GM12878 (cell line): ENCODE data around the gene AKAP13. TPM values are rescaled to one million over a fixed set of nuclear protein-coding genes. Genes with fewer than 3 reads are reported as not detected.
A peak's percentile ranks its signal among the peaks of the same experiment; 100 is the strongest.

Experiments
- ATAC-seq: fragments of 200-7000 bp; cut with Tn5 transposase; 3 replicates; pipeline ENCODE4 v1.9.1; 2020; ENCODE audit warnings: mild to moderate bottlenecking, moderate library complexity
- BruUV-seq: library from RNA; stranded (reverse); fragments of 400-500 nt; replicated peaks from 2 replicates; lab custom pipeline; 2021; lab: Mats Ljungman, UMichigan
- CTCF ChIA-PET: fragments of 300-600 bp; sonication (Branson Sonifier 250); formaldehyde crosslinking; extraction: SDS; loops from one replicate; lab custom pipeline; 2021; ENCODE audit warnings: inconsistent platforms; lab: Yijun Ruan, JAX
- POLR2A ChIA-PET: fragments of 350-600 bp; formaldehyde crosslinking; extraction: SDS; loops from one replicate; lab custom pipeline; 2021; ENCODE audit warnings: inconsistent platforms; lab: Charles Lee
- RAD21 ChIA-PET: fragments of 300-600 bp; sonication (Branson Sonifier 250); formaldehyde crosslinking; loops from one replicate; lab custom pipeline; 2023; ENCODE audit warnings: antibody characterized with exemption; ENCODE audit not compliant: unreplicated experiment; lab: Charles Lee
- SMC1A ChIA-PET: fragments of 300-600 bp; sonication (Branson Sonifier 250); formaldehyde crosslinking; loops from one replicate; lab custom pipeline; 2023; ENCODE audit not compliant: unreplicated experiment, uncharacterized antibody; lab: Charles Lee
- DNase-seq: peaks from one replicate; pipeline ENCODE4 v3.0.0-alpha.2; 2011; ENCODE audit warnings: low read depth, low spot score
- FAIRE-seq: peaks from 3 replicates; lab custom pipeline; 2011; peaks lifted over from hg19 to GRCh38; lab: Jason Lieb, UNC
- H2AFZ ChIP-seq: 2 replicates; pipeline ENCODE4 v1.6.0; 2011; ENCODE audit warnings: low read depth, low read length, control low read depth; ENCODE audit not compliant: control insufficient read depth
- H3K27ac ChIP-seq: 2 replicates; pipeline ENCODE4 v1.5.1; 2011; ENCODE audit warnings: control low read depth; ENCODE audit not compliant: control insufficient read depth, insufficient read depth
- H3K27me3 ChIP-seq, 2 experiments: replicated peaks in 1 of 2; 2 replicates each; pipeline versions ENCODE4 v1.6.0 to v1.6.1; 2011; ENCODE audit warnings: low read length in 1 of 2; ENCODE audit not compliant: control insufficient read depth in 2 of 2, insufficient read depth in 2 of 2
- H3K36me3 ChIP-seq, 2 experiments: 2 replicates each; pipeline ENCODE4 v1.5.1; 2011; ENCODE audit warnings: low read length in 1 of 2; ENCODE audit not compliant: control insufficient read depth in 2 of 2, insufficient read depth in 2 of 2
- H3K4me1 ChIP-seq: 2 replicates; pipeline ENCODE4 v1.6.1; 2011; ENCODE audit warnings: mild to moderate bottlenecking, low read length, moderate library complexity, mixed read lengths; ENCODE audit not compliant: control insufficient read depth, insufficient read depth
- H3K4me2 ChIP-seq: 2 replicates; pipeline ENCODE4 v1.6.0; 2011; ENCODE audit warnings: control low read depth; ENCODE audit not compliant: control insufficient read depth, insufficient read depth
- H3K4me3 ChIP-seq: fragments of 200-600 bp; sonication (generic); 2 replicates; pipeline ENCODE4 v1.5.1; 2016
- H3K79me2 ChIP-seq: 2 replicates; pipeline ENCODE4 v1.6.0; 2011; ENCODE audit warnings: low read length; ENCODE audit not compliant: control insufficient read depth, insufficient read depth
- H3K9ac ChIP-seq: 2 replicates; pipeline ENCODE4 v1.8.0; 2011; ENCODE audit warnings: low read length, control low read depth, mixed read lengths; ENCODE audit not compliant: control insufficient read depth, insufficient read depth
- H3K9me3 ChIP-seq: replicated peaks from 3 replicates; pipeline ENCODE4 v1.5.1; 2011; ENCODE audit warnings: mild to moderate bottlenecking, low read length; ENCODE audit not compliant: control insufficient read depth, insufficient read depth
- H4K20me1 ChIP-seq: 2 replicates; pipeline ENCODE4 v1.6.0; 2011; ENCODE audit not compliant: control insufficient read depth, insufficient read depth
- JUND ChIP-seq: IDR thresholded peaks from 2 replicates; pipeline ENCODE4 v1.6.1; 2012; ENCODE audit warnings: low read depth, mild to moderate bottlenecking, low read length, improper control_type of control experiment, moderate library complexity
- POLR2AphosphoS2 ChIP-seq: IDR thresholded peaks from 2 replicates; pipeline ENCODE4 v1.6.1; 2011; ENCODE audit warnings: low read depth, mild to moderate bottlenecking, low read length, improper control_type of control experiment, moderate library complexity
- PRDM15 ChIP-seq: fragments of 450-650 bp; formaldehyde crosslinking; IDR thresholded peaks from 2 replicates; pipeline ENCODE4 v1.4.0; 2020; ENCODE audit warnings: mild to moderate bottlenecking, moderate library complexity
- SMAD1 ChIP-seq: fragments of 450-650 bp; IDR thresholded peaks from 2 replicates; pipeline ENCODE4 v1.6.1; 2018; ENCODE audit warnings: mild to moderate bottlenecking, low read depth; ENCODE audit not compliant: partially characterized antibody
- STAT1 ChIP-seq: fragments of 450-650 bp; conservative IDR thresholded peaks from 2 replicates; pipeline ENCODE4 v1.6.1; 2014; ENCODE audit warnings: antibody characterized with exemption, mild to moderate bottlenecking
- WGBS: methylation state at CpG from one replicate; pipeline ENCODE4 v1.1.6; 2016; ENCODE audit warnings: low lambda C conversion rate; ENCODE audit not compliant: insufficient replicate concordance, insufficient coverage; ENCODE audit errors: missing lambda C conversion rate; 5-methylcytosine and 5-hydroxymethylcytosine counted together
- in situ Hi-C: fragments of 300-500 bp; cut with MboI; formaldehyde crosslinking; loops from 9 replicates; pipeline ENCODE4 v1.14.3; 2018; ENCODE audit warnings: mixed read lengths
- intact Hi-C: fragments of 100-400 bp; cut with micrococcal nuclease; formaldehyde crosslinking; loops from one replicate; pipeline ENCODE4 v1.14.2; 2022; ENCODE audit not compliant: unreplicated experiment
- polyA plus RNA-seq, 11 experiments: library from polyadenylated mRNA; depleted of rRNA in 4 of 11; unstranded in 6 of 11; stranded (reverse) in 5 of 11; fragments of >200 nt; fragmentation: Nextera tagmentation in 4 of 11; fragmentation: Illumina TruSeq in 1 of 11; extraction: Ambion mirVana in 4 of 11; extraction: Trizol in 1 of 11; gene quantifications; 1 replicate in 1 of 11; 2 replicates in 10 of 11; pipeline versions ENCODE4 v1.2.1 to v1.2.3, GENCODE V29; 2011 to 2016; ENCODE audit warnings: inconsistent platforms in 2 of 11, missing spikeins in 2 of 11, low read depth in 1 of 11
- total RNA-seq, 4 experiments: library from RNA; depleted of rRNA in 3 of 4; stranded (reverse); fragments of >200 nt in 3 of 4; fragmentation: Illumina TruSeq in 1 of 4; extraction: Trizol in 1 of 4; gene quantifications; 2 replicates each; pipeline versions ENCODE4 v1.2.1 to v1.2.3, GENCODE V29; 2013 to 2021
- TF ChIP-seq, protein P1 (sequence below): fragments of 450-650 bp; IDR thresholded peaks from 2 replicates; pipeline ENCODE4 v1.6.1; 2017; ENCODE audit warnings: antibody characterized with exemption, mild to moderate bottlenecking, moderate library complexity

AKAP13 gene
- total and polyA plus RNA-seq, 10 of the 15 experiments (the other 5 are each of a cell fraction or from before 2014, with no cell fraction given) = 14.4 to 74.9 (median 55.1) TPM

DNA sequence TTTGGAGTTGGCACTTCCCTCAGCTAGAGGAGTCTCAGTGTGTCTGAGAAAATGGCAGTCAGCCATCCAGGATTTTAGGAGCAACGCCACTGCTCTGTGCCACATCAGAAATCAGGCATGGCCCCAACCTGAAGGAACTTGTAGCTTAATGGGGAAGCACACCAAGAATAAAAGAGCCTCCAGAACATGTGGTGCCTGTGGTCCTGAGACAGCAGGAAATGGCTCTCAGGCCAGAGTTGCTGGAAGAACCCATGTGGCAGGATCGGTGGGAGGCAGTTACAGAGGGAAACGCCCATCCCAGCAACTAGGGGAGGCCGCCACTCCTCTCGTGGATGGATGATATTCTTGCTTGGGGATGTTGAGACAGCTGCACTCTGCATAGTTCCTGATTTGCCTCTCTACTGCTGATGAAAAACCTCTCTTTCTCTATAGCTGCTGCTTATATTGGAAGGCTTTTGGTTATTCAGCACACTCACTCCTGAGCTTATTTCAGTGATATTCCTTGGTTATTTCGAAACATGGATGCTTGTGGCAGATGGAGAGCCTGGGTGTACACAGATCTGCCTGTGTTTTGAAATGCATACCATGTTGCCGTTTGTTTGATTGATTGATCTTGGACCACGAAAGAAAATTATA, 361.9 kb downstream of the AKAP13 start:
- no peak overlapping the region for H3K27ac ChIP-seq
- BruUV-seq = no TSS peak
- H3K4me1 ChIP-seq = no peaks in the 10 kb centered on the region
- 95% methylated on average over 8 of the region's 8 CpGs for WGBS
- H3K36me3 ChIP-seq = peaks cover 33 to 49% of the 10 kb centered on the region in 2 experiments
- no peaks in the 10 kb centered on the region for H3K9me3 ChIP-seq
- no peak overlapping the region for H3K4me3 ChIP-seq
- ChIA-PET RAD21 (interaction anchor here (0.7 kb wide), 1 partner anchor 472 kb away, joined by 3 read pairs; no protein-coding TSS in a partner anchor), POLR2A (no interaction called here), SMC1A (interaction anchor here (1.1 kb wide), 2 partner anchors 17 to 65 kb away, joined by 3 read pairs; no protein-coding TSS in a partner anchor), CTCF (interaction anchor here (0.7 to 1.3 kb wide), 2 partner anchors 13 to 17 kb away, joined by 3 read pairs; no protein-coding TSS in a partner anchor)
- no peaks in the 10 kb centered on the region for H3K79me2 ChIP-seq
- in situ Hi-C loops = no loop called here
- H2AFZ ChIP-seq = no peak overlapping the region
- TF ChIP-seq STAT1 (no peak), POLR2AphosphoS2 (0 out of 2 replicates have a peak, but pooled peaks have one; percentile 26), SMAD1 (no peak), JUND (no peak), PRDM15 (no peak)
- TF ChIP-seq, protein P1, sequence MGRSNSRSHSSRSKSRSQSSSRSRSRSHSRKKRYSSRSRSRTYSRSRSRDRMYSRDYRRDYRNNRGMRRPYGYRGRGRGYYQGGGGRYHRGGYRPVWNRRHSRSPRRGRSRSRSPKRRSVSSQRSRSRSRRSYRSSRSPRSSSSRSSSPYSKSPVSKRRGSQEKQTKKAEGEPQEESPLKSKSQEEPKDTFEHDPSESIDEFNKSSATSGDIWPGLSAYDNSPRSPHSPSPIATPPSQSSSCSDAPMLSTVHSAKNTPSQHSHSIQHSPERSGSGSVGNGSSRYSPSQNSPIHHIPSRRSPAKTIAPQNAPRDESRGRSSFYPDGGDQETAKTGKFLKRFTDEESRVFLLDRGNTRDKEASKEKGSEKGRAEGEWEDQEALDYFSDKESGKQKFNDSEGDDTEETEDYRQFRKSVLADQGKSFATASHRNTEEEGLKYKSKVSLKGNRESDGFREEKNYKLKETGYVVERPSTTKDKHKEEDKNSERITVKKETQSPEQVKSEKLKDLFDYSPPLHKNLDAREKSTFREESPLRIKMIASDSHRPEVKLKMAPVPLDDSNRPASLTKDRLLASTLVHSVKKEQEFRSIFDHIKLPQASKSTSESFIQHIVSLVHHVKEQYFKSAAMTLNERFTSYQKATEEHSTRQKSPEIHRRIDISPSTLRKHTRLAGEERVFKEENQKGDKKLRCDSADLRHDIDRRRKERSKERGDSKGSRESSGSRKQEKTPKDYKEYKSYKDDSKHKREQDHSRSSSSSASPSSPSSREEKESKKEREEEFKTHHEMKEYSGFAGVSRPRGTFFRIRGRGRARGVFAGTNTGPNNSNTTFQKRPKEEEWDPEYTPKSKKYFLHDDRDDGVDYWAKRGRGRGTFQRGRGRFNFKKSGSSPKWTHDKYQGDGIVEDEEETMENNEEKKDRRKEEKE = no peak
- no peak overlapping the region for H3K4me2 ChIP-seq
- H4K20me1 ChIP-seq = no peaks in the 10 kb centered on the region
- no peak for ATAC-seq
- no peak for FAIRE-seq
- DNase-seq = no peak
- intact Hi-C loops = no loop called here
- no peak overlapping the region for H3K9ac ChIP-seq
- no peaks in the 10 kb centered on the region for H3K27me3 ChIP-seq
